Astrocyte of the hippocampus (primary cell): ENCODE measurements around the gene DCAF8L2.
"Not testable (repeated sequence)": the region's sequence is repeated elsewhere in the genome, so short reads cannot be mapped to it uniquely, and the experiment has no call there.

Experiments
- DNase-seq: peaks from one replicate; pipeline ENCODE4 v3.0.0; 2011; ENCODE audit warnings: low read depth, low spot score

The DCAF8L2 gene

GRCh38 chrX:27590044-27590443, at the start of gene DCAF8L2:
TSS of gene DCAF8L2 (plus strand) at chrX:27590344. CDS start at chrX:27746896, 156,552 bp downstream.
- no peak for DNase-seq

GRCh38 chrX:27541161-27541560, 49.0 kb upstream of the DCAF8L2 start:
- not testable (repeated sequence) for DNase-seq

DNA sequence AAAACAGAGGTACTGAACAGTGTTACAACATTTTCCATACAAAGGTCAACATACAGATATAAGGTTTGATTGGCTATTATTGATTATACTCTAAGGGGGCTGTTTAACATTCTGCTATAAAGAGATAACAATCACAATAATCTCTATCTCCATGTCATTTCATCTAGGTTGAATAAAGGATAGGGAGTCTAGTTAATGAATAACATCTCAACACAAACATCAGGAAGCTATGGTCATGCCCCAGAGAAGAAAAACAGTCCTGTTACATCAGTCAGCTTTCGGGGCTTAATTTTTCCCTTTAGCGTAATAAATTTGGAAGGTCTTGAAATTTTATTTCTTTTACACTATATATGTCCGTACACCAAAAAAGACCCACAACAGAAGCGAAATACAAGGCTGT, 41.5 kb upstream of the DCAF8L2 start:
- no peak for DNase-seq

DNA sequence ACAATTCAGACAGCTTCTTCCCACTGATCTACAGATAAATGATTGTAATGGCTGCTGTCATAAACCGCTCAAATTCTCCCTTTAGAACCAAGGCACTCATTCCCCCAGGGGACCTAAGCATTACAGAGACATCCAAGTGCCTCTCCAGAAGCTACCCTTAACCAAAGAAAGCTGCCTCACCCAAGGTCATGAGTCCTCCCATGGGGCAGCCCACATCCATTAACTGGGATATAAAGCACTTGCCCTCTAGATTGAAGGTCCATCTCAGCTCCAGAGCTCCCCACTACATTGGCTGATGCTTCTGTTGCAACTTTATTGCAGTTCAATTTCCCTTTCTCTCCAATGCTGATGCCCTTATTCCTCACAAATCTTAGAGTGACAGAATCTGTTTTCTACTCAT, 40.5 kb upstream of the DCAF8L2 start:
- no peak for DNase-seq

DNA sequence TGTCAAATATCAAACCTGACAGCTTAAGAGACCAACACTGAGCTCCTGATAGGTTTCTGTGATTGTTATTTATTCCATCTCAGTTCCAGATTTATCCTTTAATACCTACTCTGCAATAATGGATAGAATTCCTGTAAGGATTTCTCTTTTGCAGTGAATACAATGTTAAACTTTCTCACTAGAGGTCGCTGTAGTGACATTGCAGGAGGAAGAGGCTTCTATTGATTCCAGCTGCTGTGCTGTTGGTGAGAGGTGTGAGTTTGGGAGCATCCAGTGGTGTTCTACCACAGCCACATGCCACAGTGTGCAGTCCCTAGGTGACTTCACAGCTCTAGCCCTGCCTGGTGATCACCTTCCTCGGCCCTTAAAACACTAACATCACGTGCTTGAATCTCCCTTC, 34.6 kb upstream of the DCAF8L2 start:
- DNase-seq: peak; percentile 32

GRCh38 chrX:27565992-27566391, 24.2 kb upstream of the DCAF8L2 start:
- DNase-seq: peak; percentile 37

DNA sequence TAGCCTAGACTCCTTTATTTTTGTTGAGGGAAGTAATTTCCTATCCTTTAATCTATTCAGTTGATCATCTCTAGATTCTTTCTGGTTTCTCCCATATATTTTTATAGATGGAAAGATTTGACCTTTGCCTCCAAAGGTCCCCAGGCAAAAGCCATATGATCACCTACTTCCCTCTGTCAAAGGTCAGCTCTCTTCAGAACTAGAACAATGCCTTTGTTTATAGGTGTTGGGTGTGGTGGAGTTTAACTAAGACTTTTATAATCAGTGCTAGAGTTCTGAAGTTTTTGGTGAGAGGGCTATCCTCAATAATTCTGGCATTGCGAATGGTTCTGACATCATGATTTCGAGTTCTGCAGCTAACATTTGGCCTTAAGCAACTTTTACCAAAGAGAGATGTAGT, 19.0 kb upstream of the DCAF8L2 start:
- no peak for DNase-seq

DNA sequence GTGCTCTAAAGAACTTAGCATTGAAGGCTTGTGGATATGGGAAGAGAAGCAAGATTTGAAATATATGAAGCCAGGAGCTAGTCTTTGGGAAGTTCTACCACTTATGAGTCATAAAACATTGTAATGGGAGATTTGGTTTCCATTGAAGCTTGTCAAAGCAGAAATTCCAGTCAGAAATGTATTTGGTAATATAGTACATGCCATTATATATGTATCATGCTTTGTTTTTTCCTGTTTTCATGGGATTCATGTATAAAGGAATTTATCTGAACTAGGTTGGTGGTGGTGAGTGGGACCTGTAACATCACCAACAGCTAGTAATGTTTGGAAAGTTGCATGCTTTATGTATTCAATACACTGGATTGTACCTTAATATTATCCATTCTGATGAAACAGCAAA, 14.6 kb upstream of the DCAF8L2 start:
- DNase-seq: no peak

GRCh38 chrX:27583976-27584375, 6.2 kb upstream of the DCAF8L2 start:
- DNase-seq: no peak

DNA sequence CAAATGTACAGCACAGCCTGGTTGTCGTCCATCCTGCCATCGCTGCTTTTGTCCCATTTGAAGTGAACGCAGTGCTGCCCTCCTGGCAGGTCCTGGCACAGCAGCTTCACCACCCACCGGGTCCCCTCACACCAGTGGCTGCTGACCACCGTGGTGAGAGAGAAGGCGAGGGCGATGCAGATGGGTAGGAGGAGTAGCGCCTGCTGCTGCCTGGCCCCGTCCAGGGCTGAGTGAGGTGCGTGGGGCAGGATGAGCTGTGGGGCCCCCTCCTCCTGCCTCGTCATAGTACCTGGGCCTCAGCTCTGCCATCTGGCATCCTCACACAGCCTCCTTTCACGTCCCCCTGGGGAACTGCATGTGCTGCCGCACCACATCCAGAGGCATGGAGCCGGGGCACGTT, 1.8 kb downstream of the DCAF8L2 start:
- no peak for DNase-seq

- DNase-seq: peak; percentile 16
These were observed 7.4 kb downstream of the DCAF8L2 start for GRCh38 chrX:27597508-27597907.

- DNase-seq: peak; percentile 9
These were observed 8.2 kb downstream of the DCAF8L2 start for GRCh38 chrX:27598312-27598711.

GRCh38 chrX:27599928-27600327, 9.8 kb downstream of the DCAF8L2 start:
- peak; percentile 3 for DNase-seq

DNA sequence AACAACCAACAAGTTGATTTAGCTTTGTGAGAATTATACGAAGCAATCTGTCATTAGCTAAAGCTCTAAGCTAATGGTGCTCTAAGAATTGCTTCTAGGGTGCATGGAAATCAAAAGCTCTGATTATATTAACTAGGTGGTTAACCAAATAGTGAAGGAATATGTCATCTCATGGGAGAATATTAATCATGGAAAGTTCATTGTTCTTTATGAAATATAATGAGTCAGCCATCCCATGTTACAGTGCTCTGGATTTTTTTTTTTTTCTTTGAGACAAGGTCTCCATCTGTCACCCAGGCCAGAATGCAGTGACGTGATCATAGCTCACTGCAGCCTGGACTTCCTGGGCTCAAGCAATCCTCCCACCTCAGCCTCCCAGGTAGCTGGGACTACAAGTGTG, 10.5 kb downstream of the DCAF8L2 start:
- no peak for DNase-seq

DNA sequence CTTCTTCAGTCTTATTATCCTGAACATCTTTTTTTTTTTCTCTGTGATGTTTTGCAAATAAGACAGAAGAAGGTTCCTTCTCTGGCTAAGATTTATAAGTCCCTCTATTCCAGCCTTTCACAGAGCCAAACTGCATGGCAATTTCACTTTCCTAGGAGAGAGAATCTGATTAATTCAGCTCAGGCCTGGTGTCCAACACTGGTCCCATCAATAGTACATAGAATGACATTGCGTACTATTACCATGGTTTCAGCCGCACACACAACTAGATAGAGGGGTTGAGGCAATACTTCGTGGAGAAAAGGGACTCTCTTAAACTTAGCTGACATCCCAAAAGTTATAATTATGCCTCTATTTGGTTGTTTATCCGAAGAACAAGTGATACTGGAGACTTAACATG, 18.5 kb downstream of the DCAF8L2 start:
- DNase-seq: no peak

- DNase-seq: no peak
These were observed 29.3 kb downstream of the DCAF8L2 start for GRCh38 chrX:27619459-27619858.

- DNase-seq: no peak
These were observed 29.8 kb downstream of the DCAF8L2 start for GRCh38 chrX:27619975-27620374.

GRCh38 chrX:27622883-27623282, 32.7 kb downstream of the DCAF8L2 start:
- no peak for DNase-seq

GRCh38 chrX:27626066-27626465, 35.9 kb downstream of the DCAF8L2 start:
- no peak for DNase-seq

DNA sequence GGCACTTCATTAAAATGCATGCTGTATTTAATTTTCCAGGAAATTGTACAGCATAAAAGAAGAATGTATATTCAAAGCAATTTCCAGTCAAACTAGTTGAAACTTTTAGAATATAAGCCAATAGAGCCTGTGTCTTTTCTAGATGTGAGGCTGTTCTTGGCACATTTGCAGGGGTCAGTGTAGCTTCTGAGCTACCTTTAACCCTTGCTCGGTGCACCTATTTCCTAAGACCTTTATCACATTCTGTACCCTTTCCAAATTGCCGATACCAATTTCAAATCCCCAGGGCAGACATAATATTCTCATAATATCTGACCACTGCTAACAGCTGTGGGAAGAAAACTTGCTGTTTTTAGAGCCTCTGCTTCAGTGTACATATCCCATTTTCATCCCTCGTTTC, 43.2 kb downstream of the DCAF8L2 start:
- DNase-seq: no peak

DNA sequence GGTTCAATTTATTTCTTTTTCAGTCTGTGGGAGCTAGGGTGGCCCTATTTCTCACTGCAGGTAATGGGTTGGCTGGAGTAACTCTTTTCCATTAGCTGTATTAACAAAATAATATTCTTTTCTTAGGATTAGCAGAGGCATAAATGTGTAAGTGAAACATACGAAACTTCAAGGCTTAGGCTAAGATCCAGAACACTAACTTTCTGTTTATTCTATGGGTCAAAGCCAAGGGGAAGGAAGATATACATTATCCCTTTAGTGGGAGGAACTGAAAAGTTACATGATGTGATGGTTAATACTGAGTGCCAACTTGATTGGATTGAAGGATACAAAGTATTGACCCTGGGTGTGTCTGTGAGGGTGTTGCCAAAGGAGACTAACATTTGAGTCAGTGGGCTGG, 66.4 kb downstream of the DCAF8L2 start:
- DNase-seq: no peak

DNA sequence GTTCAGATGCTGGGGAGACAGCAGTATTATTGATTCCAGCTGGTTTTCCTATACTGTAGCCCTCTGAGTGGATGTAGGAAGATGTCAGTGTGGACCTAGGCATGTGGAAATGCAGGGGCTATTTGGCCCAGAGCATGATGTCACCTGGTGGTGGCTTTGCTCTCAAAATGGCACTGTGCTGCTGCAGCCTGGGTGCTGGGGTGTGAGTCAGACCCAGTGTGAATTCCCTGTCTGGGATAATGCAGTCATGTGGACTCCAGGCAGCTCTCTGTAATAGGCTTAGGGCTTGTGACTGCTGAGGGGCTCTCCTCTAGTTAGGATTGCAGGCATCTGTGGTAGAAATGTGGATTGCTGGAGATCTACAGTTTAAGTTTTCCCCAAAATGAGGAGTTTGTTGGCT, 70.7 kb downstream of the DCAF8L2 start:
- DNase-seq: no peak

GRCh38 chrX:27671234-27671633, 81.1 kb downstream of the DCAF8L2 start:
- DNase-seq: no peak

GRCh38 chrX:27674491-27674890, 84.3 kb downstream of the DCAF8L2 start:
- no peak for DNase-seq

- DNase-seq: no peak
These were observed 85.3 kb downstream of the DCAF8L2 start for GRCh38 chrX:27675493-27675892.
